PC-3 (cell line): ENCODE measurements around the gene CELF2.

Experiments used
- EZH2 ChIP-seq: fragments of 300-600 bp; sonication (generic); IDR thresholded peaks from one replicate; pipeline ENCODE4 v1.6.1; 2017; ENCODE audit warnings: antibody characterized with exemption, mild to moderate bottlenecking, low read length; ENCODE audit not compliant: unreplicated experiment
- EZH2phosphoT487 ChIP-seq: fragments of 300-600 bp; sonication (generic); IDR thresholded peaks from 2 replicates; pipeline ENCODE4 v1.6.1; 2018; ENCODE audit warnings: mild to moderate bottlenecking, antibody characterized with exemption, low read length, borderline replicate concordance
- TF ChIP-seq, protein P1 (sequence below): fragments of 300-600 bp; sonication (generic); conservative IDR thresholded peaks from 2 replicates; pipeline ENCODE4 v1.5.1; 2017; ENCODE audit warnings: antibody characterized with exemption, low read depth, mild to moderate bottlenecking, low read length

DNA sequence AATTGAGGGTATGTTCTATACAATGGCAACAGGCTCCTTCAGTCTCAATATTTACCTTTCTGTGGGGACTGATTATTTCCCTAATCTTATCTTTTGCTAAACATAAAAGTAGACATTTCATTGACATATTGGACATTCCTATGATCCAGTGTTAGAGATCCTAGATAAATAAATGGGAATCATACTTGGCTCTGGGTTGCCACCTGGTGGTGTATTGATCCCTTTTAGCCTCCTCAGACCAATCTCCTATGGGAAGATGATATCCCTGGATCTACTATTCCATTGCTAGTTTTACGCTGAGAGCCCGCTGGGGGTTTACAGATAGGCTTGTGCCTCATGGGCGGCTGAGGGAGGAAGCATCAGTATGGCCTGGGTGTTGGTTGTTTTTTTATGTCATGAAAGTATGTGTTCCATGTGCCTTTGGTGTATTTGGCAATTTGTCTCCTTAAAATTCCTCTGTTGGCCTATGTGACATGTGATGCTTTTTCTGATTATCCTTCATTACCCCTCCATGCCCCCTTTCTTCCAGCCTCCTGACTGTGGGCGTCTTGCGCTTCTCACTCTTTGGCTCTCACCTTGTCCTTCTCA lies 18.8 kb downstream of the CELF2 start:
- TF ChIP-seq EZH2 (no peak), EZH2phosphoT487 (no peak)
- TF ChIP-seq, protein P1, sequence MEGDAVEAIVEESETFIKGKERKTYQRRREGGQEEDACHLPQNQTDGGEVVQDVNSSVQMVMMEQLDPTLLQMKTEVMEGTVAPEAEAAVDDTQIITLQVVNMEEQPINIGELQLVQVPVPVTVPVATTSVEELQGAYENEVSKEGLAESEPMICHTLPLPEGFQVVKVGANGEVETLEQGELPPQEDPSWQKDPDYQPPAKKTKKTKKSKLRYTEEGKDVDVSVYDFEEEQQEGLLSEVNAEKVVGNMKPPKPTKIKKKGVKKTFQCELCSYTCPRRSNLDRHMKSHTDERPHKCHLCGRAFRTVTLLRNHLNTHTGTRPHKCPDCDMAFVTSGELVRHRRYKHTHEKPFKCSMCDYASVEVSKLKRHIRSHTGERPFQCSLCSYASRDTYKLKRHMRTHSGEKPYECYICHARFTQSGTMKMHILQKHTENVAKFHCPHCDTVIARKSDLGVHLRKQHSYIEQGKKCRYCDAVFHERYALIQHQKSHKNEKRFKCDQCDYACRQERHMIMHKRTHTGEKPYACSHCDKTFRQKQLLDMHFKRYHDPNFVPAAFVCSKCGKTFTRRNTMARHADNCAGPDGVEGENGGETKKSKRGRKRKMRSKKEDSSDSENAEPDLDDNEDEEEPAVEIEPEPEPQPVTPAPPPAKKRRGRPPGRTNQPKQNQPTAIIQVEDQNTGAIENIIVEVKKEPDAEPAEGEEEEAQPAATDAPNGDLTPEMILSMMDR = peak; percentile 59
